HUDEP-2 (cell line): ENCODE measurements around the gene ASB10.

ENCODE experiments used
- DNase-seq, 76 experiments: peaks; one replicate each; lab custom pipeline; 2025; ENCODE audit not compliant: unreplicated experiment in 76 of 76; lab: John Stamatoyannopoulos, UW

The ASB10 gene, protein sequence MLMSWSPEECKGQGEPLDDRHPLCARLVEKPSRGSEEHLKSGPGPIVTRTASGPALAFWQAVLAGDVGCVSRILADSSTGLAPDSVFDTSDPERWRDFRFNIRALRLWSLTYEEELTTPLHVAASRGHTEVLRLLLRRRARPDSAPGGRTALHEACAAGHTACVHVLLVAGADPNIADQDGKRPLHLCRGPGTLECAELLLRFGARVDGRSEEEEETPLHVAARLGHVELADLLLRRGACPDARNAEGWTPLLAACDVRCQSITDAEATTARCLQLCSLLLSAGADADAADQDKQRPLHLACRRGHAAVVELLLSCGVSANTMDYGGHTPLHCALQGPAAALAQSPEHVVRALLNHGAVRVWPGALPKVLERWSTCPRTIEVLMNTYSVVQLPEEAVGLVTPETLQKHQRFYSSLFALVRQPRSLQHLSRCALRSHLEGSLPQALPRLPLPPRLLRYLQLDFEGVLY

DNA sequence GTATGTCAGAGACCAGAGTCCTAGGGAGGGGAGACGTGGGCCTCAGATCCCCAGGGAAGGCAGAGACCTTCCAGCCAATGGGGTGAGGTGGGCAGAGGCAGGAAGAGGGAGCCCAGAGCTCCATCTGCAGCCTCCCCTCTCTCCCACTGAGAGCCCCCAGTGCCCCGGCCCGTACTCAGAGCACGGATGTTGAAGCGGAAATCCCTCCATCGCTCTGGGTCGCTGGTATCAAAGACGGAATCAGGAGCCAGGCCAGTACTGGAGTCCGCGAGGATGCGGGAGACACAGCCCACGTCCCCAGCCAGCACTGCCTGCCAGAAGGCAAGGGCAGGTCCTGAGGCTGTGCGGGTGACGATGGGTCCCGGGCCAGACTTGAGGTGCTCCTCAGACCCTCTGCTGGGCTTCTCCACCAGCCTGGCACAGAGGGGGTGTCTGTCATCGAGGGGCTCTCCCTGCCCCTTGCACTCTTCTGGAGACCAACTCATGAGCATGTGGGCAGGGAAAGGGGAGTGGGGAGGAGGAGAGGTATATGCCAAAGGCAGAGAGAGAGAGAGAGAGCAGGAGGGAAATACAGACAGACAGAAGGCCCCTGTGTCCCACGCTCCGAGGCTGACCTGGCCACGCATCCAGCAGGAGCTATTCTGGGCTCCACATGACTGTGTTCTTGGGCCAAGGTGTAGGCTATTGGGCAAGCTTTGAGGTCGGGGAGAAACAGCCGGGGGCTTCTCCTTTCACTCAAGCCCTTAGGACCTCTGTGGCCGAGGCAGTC, at the start of gene ASB10:
Gene ASB10 (minus strand): TSS at position 611 of the 769 bp plus-strand sequence. CDS start 120 bp downstream, at position 491.
- DNase-seq = no peak

DNA sequence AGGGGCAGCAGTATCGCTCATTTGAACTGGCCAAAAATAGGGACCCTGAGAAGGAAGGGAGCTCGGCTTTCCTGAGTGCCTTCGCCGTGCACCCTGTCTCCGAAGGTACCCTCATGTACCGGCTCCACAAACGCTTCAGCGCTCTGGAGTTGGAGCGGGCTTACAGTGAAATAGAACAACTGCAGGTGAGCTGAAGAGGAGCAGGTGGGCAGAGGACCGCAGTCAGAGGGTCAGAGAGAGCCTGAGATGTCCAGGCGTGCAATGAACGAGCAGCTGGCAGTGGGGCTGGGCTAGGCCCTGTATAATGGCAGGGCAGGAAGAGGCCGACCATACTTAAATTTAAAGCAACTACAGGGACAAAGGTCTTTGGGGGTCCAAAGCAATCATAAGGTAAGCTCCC, 49.4 kb upstream of the ASB10 start:
- no peak for DNase-seq

DNA sequence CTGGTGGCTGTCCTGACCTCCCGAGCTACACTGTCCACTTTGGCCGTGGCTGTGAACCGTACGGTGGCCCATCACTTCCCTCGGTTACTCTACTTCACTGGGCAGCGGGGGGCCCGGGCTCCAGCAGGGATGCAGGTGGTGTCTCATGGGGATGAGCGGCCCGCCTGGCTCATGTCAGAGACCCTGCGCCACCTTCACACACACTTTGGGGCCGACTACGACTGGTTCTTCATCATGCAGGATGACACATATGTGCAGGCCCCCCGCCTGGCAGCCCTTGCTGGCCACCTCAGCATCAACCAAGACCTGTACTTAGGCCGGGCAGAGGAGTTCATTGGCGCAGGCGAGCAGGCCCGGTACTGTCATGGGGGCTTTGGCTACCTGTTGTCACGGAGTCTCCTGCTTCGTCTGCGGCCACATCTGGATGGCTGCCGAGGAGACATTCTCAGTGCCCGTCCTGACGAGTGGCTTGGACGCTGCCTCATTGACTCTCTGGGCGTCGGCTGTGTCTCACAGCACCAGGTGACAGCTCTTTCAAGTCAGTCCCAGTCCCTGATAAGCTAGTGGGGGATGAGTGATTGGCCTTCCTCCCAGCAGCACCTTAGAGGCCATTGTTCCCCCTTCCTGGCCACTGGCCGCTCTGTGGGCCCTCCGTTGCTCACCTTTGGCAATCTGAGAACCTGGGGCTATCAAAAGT, 48.2 kb upstream of the ASB10 start:
- DNase-seq = no peak

DNA sequence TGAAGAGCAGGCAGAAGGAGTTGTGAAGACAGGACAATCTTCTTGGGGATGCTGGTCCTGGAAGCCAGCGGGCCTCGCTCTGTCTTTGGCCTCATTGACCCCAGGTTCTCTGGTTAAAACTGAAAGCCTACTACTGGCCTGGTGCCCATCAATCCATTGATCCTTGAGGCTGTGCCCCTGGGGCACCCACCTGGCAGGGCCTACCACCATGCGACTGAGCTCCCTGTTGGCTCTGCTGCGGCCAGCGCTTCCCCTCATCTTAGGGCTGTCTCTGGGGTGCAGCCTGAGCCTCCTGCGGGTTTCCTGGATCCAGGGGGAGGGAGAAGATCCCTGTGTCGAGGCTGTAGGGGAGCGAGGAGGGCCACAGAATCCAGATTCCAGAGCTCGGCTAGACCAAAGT, 46.8 kb upstream of the ASB10 start:
- no peak for DNase-seq

DNA sequence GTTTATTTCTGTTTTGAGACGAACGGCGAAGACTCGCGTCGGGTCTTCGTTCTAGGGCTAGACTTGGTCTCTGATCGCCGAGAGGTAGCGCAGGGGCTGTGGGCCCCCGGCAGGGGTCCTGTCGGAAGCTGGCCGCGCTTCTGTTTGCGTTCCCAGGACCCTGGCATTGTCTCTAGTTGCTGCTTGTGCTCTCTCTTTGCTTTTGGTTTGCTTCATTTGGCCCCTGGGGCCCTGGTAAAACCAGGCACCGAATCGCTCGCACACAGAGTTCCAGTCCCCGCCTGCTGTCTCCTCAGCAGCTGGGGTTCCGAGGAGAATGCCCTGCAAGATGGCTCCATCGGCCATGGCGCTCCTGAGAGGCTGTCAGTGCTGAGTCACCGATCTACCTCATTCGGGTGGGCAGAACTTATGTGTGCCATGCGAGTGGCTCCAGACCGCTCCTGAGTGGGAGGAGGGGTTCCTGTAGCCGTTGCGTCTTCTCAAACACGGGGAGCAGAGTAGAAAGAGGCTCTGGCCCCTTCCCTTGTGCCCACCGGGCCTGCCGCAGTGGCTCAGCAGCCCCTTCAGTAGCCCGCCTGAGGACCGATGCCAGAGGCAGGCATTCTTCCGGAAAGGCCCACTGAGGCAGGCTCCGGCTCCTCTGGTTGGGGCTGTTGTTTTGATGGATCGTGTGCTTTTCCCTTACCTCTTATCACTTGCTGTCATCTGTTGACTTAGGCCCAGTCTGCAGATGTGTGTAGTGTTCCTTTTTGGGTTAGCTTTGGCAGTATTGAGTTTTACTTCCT, 46.1 kb upstream of the ASB10 start:
- peak in 67 of 76 experiments; percentile 6 to 72 (median 45) for DNase-seq

DNA sequence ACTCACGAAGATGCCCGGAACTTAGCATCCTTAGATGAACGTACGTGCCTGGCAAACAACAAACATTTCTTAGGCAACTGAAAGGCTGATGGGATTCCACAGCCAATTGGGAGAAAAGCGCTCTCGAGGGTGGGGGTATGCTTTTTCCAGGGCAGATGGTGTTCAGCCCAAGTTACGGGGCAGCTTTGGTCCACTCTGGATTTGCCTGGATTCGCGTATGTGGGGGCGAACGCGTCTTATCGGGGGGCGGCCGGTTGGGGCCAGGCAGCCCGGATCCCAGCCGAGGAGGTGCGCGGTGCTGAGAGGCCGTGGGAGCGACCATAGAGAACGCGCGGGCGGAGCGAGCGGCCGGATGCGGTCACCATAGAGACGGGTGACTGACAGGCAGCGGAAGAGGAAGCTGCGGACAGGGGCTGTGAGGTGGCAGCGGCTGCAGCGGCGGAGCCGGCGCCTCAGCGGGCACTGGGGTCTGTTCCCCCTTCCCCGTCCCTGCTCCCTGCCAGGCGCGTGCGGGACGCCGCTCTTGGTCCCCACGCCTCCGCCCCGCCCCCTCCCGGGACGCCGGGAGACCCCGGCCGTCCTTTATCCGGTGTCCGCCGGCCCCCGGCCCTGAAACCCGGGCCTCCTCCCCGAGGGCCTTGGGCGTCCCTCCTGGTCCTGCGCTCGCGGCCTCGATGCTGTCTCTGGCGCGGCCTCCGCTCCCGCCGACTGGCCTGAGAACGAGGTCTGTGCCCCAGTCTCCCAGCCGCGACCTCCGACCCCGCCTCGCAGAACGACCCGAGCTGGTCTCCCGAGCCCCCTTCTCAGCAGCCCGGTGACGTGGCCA, 45.3 kb upstream of the ASB10 start, which contains the start of gene CHPF2:
Gene CHPF2 (plus strand): TSS at position 393 of the 826 bp plus-strand sequence. CDS start 1,529 bp downstream, outside the sequence.
- peak in 74 of 76 experiments; percentile 10 to 92 (median 76) for DNase-seq

DNA sequence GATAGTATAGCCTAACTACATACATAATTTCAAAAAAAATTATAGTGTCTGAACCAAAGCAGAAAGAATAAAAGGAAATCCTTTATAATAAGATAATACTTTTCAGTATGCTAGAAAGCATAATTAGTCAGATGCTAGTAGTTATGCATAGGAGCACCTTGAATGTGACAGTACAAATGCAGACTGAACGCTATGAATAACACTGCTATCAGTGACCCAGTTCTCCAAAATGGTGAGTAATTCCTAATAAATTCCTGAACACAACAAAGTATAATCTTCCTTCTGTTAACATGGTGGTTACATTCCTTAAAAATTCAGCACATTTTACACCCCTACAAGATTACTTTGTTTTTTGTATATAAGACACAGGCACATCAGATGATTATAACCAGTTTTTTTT, 44.0 kb upstream of the ASB10 start:
- DNase-seq = no peak

DNA sequence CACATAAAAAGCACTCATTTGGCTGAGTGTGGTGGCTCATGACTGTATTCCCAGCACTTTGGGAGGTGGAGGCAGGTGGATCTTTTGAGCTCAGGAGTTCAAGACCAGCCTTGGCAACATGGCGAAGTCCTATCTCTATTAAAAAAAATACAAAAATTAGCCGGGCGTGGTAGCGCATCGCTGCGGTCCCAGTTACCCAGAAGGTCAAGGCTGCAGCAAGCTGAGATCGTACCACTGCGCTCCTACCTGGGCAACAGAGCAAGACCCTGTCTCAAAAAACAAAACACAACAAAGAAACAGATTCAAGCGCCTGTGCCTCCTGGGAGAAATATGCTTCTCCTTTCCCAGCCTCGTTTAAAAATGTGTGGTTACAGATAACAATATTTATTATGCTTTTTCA, 42.2 kb upstream of the ASB10 start:
- DNase-seq = no peak

DNA sequence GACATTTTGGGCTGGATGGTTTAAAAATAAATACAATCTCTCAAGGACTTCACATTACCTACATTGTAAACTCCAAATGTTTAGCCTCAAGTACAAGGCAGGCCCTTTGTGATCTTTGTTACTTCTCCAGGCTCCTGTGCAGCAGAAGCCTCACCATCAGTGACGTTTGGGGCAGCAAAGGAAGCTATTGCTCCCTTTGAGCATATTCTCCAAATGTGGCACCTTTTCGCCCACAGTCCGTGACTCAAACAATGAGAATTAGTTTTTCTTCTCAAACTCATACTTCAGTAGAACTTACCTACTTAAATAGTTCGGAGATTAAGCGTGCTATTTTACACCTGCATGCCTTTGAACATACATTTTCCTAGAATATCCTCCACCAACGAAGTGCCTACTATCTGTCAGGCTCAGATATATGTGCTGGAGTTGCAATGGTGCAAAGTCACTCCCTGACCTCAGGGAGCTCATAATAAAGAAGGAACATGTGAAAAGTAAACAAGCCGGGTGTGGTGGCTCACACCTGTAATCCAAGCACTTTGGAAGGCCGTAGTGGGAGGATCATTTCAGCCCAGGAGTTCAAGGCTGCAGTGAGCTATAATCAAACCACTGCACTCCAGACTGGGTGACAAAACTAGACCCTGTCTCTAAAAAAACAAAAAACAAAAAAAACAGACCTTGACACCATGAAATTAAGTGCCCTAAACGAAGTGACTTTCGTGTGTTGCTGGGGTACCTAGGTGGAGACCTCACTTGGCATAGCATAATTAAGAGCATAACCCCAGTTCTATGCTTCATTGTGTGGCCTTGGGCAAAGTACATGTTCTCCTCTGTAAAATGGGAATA, 41.2 kb upstream of the ASB10 start:
- DNase-seq = no peak

DNA sequence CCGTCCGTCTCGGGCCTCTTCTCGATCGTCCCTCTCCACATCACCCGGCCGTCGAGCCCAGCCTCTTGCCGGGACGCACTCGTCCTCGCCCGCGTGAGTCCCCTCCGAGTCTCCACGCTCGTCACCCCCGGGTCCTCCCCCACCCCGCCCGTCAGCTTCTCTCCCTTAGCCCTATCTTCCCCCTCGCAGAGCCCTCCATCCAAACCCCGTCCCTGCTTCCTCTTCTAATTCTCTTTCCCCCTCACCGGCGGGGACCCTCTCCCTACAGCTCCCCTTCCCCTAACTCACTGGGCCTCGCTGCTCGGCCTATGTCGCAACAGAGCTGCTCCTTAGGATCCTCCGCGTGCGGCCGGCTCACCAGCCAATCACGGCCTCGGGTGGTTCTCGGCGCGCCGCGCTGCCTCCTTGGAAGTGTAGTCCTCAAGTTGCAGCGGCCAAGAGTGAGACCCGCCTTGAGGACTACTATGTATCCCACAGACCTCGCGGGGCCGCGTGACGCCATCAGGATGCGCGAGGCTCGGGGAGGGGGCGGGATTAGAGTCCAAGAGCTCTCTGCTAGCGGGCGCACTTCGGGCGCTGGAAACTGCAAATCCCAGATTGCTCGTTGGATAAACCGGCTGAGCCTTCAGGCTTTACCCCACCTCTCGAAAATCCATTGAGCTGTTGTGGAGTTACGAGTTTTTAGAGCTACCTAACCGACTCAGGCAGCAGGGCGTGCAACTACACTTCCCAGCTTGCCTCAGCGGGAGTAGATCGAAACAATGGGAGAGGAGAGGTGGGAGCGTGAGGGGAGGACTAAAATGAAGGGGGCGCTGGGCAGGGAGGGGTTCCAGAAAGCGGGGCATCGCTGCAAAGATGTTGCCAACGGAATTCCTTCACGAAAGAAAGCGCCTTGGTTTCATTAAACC, 40.1 kb upstream of the ASB10 start, which contains the start of gene ABCF2:
Gene ABCF2 (minus strand): TSS at position 331 of the 908 bp plus-strand sequence. CDS start 747 bp downstream, outside the sequence.
- peak in 75 of 76 experiments; percentile 68 to 97 (median 93) for DNase-seq

DNA sequence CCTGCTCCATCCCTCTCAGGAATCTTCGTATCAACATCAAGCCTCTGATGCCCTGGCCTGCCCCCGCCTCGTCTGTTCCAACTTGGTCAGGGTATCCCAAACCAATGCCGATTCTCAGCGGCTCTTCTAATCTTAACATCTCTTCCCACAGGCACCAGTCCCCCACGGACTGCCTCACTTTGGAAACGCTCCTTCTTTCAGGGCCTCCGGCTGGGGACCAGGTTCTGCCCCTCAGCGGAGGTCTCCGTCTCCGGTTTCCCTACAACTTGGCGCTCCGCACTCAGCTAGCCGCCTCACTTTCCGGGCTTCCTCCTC, 39.5 kb upstream of the ASB10 start:
- DNase-seq = peak in 1 of 76 experiments; percentile 21

DNA sequence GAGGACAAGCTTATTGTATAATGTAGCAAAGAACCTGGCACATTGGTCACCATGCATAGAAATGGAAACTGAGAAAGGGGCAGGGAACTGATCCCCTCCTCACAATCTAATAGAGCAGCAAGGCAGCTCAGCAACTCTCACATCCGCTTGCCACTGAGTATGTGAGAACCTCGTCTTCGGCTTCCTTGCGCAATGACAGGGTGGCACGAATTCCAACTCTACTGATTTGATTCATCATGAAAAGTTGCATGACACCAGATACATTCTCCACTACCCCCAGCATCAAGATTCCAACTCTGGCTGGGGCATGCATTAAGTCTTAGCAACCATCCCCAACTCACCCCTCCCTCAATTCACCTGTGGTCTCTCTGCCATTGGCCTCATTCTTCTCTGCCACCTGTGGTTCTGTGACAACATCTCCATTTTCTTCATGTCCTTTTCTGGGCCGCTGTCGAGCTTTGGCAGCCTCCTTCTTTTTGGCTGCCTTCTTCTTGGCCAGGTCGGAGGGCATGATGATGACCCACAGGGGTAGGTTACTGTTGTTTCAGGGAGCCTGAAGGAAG, 39.0 kb upstream of the ASB10 start:
- no peak for DNase-seq

DNA sequence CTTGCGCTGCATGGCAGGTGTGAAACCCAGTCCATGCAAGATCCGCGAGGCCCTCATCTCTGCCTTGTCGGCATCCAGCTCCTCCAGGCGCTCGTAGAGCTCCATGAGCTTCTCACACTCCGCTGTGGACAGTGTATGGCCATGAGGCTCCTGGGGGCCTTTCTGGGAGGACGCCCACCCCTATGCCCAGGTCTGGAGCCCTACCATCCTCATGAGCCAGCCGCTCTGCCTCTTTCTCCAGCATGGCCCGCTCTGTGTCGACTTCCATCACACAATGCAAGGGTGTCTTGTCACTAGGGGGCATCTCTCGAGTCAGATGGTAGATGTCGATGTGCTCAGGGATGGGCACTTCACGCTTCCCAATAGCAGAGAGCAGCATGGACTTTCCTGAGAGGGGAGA, 36.7 kb upstream of the ASB10 start:
- DNase-seq = peak in 1 of 76 experiments; percentile 7

DNA sequence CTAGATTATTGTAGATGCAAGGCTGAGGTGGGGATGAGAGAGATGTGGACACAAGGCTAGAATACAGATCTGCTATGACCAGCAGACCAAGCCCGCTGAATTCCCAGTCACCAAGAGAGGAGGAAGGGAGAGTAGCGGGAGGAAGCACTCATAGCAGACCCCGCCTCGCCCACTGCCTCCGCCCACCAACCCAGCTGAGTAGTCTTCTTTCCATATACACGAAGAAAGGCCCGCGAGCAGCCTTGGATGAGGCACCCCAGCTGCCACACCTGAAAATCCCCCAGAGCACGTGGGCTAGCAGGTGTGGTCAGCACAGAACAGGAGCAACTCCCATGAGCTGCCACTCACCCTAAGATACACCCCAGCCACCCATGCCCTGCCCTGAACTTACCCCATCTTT, 31.1 kb upstream of the ASB10 start:
- DNase-seq = no peak

DNA sequence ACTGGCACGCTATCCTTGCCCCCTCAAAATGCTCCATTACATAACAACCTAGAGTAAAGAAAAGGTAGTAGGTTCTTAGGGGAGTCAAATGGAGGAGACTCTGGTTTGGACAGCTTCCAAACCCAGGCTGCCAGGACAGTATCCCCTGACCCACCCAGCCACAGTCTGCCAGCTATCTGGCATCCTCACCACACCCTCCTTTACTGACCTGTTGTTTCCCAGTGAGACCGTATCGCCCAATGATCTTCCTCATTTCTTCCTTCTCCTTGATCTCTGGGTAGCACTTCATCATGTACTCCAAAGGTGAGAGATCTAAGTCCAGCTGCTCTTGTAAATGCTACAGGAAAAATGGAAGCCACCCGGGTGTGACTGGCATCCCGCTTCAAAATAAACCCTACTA, 28.3 kb upstream of the ASB10 start:
- no peak for DNase-seq

DNA sequence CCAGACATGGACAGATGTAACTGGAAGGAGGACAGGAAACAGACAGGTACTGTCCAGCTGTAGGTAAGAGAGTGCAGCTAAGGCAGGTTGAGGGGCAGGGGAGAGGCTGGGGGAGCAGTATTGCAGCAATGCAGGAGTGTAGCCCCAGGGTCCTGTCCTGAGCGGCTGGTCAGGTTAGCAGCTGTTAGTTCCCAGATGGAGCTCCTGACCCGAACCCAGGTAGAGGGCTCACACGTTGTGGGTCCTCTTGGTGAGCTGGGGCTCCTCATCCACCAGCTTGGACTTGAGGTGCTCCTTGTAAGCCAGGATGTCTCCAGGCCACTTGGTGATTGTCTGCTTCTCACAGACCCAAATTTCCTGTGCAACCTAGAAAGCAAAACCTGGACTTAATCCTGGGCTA, 26.8 kb upstream of the ASB10 start:
- no peak for DNase-seq

DNA sequence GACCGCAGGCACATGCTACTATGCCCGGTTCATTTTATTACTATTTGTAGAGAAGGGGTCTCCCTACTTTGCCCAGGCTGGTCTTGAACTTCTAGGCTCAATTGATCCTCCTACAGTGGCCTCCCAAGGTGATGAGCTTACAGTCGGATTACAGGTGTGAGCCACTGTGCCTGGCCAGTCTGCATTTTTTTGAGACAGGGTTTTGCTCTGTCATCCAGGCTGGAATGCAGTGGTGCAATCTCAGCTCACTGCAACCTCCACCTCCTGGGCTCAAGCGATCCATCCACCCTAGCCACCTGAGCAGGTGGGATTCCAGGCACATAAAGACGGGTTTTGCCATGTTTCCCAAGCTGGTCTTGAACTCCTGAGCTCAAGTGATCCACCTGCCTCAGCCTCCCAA, 25.6 kb upstream of the ASB10 start:
- no peak for DNase-seq
